NT2/D1 (cell line): ENCODE data around the gene SARS1.
"Not testable (repeated sequence)": the region's sequence is repeated elsewhere in the genome, so short reads cannot be mapped to it uniquely, and the experiment has no call there.

ENCODE experiments used
- DNase-seq: peaks from one replicate; pipeline ENCODE4 v3.0.0-alpha.2; 2011; ENCODE audit warnings: low read depth, low spot score
- H3K27me3 ChIP-seq: 2 replicates; pipeline ENCODE4 v1.6.0; 2011; ENCODE audit warnings: mild to moderate bottlenecking; ENCODE audit not compliant: insufficient read length, insufficient read depth
- H3K36me3 ChIP-seq: 2 replicates; pipeline ENCODE4 v1.6.1; 2011; ENCODE audit warnings: mild to moderate bottlenecking, low read length, mixed read lengths; ENCODE audit not compliant: insufficient read depth, insufficient read length
- H3K4me1 ChIP-seq: 2 replicates; pipeline ENCODE4 v1.5.1; 2011; ENCODE audit not compliant: insufficient read depth, insufficient read length
- H3K4me3 ChIP-seq: 2 replicates; pipeline ENCODE4 v1.5.1; 2011; ENCODE audit warnings: low read depth; ENCODE audit not compliant: insufficient read length
- H3K9ac ChIP-seq: 2 replicates; pipeline ENCODE4 v1.6.0; 2011; ENCODE audit warnings: low read depth; ENCODE audit not compliant: insufficient read length
- H3K9me3 ChIP-seq: 2 replicates; pipeline ENCODE4 v1.5.1; 2011; ENCODE audit warnings: mild to moderate bottlenecking, low read length; ENCODE audit not compliant: insufficient read depth
- SUZ12 ChIP-seq: IDR thresholded peaks from 2 replicates; pipeline ENCODE4 v1.6.1; 2011; ENCODE audit not compliant: insufficient read length, insufficient read depth; ENCODE audit errors: extremely low read depth
- YY1 ChIP-seq: IDR thresholded peaks from 2 replicates; pipeline ENCODE4 v1.6.1; 2011; ENCODE audit not compliant: insufficient read length, insufficient read depth
- ZNF274 ChIP-seq: IDR thresholded peaks from 2 replicates; pipeline ENCODE4 v1.6.1; 2011; ENCODE audit warnings: mild to moderate bottlenecking, low read depth, low read length

The SARS1 gene

GRCh38 chr1:109282952-109283747 is 69.4 kb downstream of the SARS1 start, which contains the start of gene PSRC1:
Gene PSRC1, minus strand, starts transcription at chr1:109283145.
- DNase-seq, result peak; percentile 96
- H3K4me1 ChIP-seq, result peaks cover 9% of the 10 kb centered on the region
- peak within 1 kb of the TSS; percentile 83 for H3K4me3 ChIP-seq
- no peak for TF ChIP-seq YY1
- no peak for TF ChIP-seq SUZ12
- TF ChIP-seq ZNF274, result no peak
- peak within 1 kb of the TSS; percentile 69 for H3K9ac ChIP-seq
- H3K9me3 ChIP-seq, result no peaks in the 10 kb centered on the region
- H3K27me3 ChIP-seq, result no peaks in the 10 kb centered on the region
- H3K36me3 ChIP-seq, result peaks cover 34% of the 10 kb centered on the region

- TF ChIP-seq SUZ12 (no peak), YY1 (no peak), ZNF274 (no peak)
- peaks cover 9% of the 10 kb centered on the region for H3K4me1 ChIP-seq
- H3K4me3 ChIP-seq, result peak overlapping the region; percentile 83
- DNase-seq, result no peak
- H3K9ac ChIP-seq, result peak overlapping the region; percentile 69
- peaks cover 26% of the 10 kb centered on the region for H3K36me3 ChIP-seq
- H3K9me3 ChIP-seq, result no peaks in the 10 kb centered on the region
- H3K27me3 ChIP-seq, result no peaks in the 10 kb centered on the region
Observed at GRCh38 chr1:109283748-109284600, 70.3 kb downstream of the SARS1 start.

- not testable (repeated sequence) for H3K4me3 ChIP-seq, H3K27me3 ChIP-seq, H3K9ac ChIP-seq, H3K4me1 ChIP-seq, H3K36me3 ChIP-seq, H3K9me3 ChIP-seq, DNase-seq
Observed at GRCh38 chr1:109286762-109287161, 73.0 kb downstream of the SARS1 start.
